SK-N-SH (cell line): ENCODE results near the gene BOD1L2. TPM values are rescaled to one million over a fixed set of nuclear protein-coding genes. Genes with fewer than 3 reads are reported as not detected.

Experiments
- CTCF ChIA-PET: fragments of 300-600, 350-600 bp; formaldehyde crosslinking; extraction: SDS; loops from one replicate; lab custom pipeline; 2021; lab: Yijun Ruan, JAX
- POLR2A ChIA-PET: fragments of 350-600 bp; sonication (Branson Sonifier 250); formaldehyde crosslinking; extraction: SDS; loops from one replicate; lab custom pipeline; 2020; ENCODE audit warnings: antibody characterized with exemption, inconsistent platforms; lab: Yijun Ruan, JAX
- DNase-seq: peaks from one replicate; pipeline ENCODE4 v3.0.0; 2012
- H2AFZ ChIP-seq: fragments of 200-600 bp; sonication (generic); 2 replicates; pipeline ENCODE4 v1.8.1; 2016; ENCODE audit warnings: antibody characterized with exemption, mild to moderate bottlenecking, low read depth
- H3F3A ChIP-seq: fragments of 200-600 bp; sonication (generic); replicated peaks from 2 replicates; pipeline ENCODE3; 2016; ENCODE audit warnings: antibody characterized with exemption, mild to moderate bottlenecking; ENCODE audit not compliant: insufficient read depth
- H3K27ac ChIP-seq, 2 experiments: fragments of 200-500 bp in 1 of 2; fragments of 200-600 bp in 1 of 2; sonication (Bioruptor generic) in 1 of 2; sonication (generic), shearing (Covaris generic) in 1 of 2; 2 replicates each; pipeline versions ENCODE4 v1.5.1 to v1.6.1; 2014 to 2016; ENCODE audit warnings: low read depth in 2 of 2, inconsistent platforms in 1 of 2, low read length in 1 of 2, mild to moderate bottlenecking in 1 of 2, mixed read lengths in 1 of 2
- H3K27me3 ChIP-seq: fragments of 200-600 bp; sonication (generic), shearing (Covaris generic); 2 replicates; pipeline ENCODE4 v1.6.1; 2016; ENCODE audit warnings: mixed run types; ENCODE audit not compliant: insufficient read depth
- H3K36me3 ChIP-seq, 2 experiments: fragments of 200-500 bp in 1 of 2; fragments of 200-600 bp in 1 of 2; sonication (Bioruptor generic) in 1 of 2; sonication (generic) in 1 of 2; replicated peaks in 1 of 2; 2 replicates each; pipeline versions ENCODE3 to v1.5.1; 2014 to 2016; ENCODE audit warnings: low read length in 1 of 2, mild to moderate bottlenecking in 1 of 2; ENCODE audit not compliant: insufficient read depth in 2 of 2, control insufficient read depth in 1 of 2
- H3K4me1 ChIP-seq, 2 experiments: fragments of 200-500 bp in 1 of 2; fragments of 200-600 bp in 1 of 2; sonication (Bioruptor generic) in 1 of 2; sonication (generic), shearing (Covaris generic) in 1 of 2; 2 replicates each; pipeline versions ENCODE4 v1.5.1 to v1.6.1; 2014 to 2016; ENCODE audit warnings: low read depth in 1 of 2, low read length in 1 of 2, mixed run types in 1 of 2; ENCODE audit not compliant: insufficient read depth in 2 of 2, control insufficient read depth in 1 of 2
- H3K4me2 ChIP-seq: fragments of 200-600 bp; sonication (generic), shearing (Covaris generic); 2 replicates; pipeline ENCODE4 v1.6.1; 2017; ENCODE audit warnings: mixed run types
- H3K4me3 ChIP-seq, 2 experiments: fragments of 200-500 bp in 1 of 2; fragments of 200-600 bp in 1 of 2; sonication (Bioruptor generic) in 1 of 2; sonication (generic), shearing (Covaris generic) in 1 of 2; 2 replicates each; pipeline versions ENCODE4 v1.5.1 to v1.8.1; 2014 to 2016; ENCODE audit warnings: low read depth in 2 of 2, inconsistent platforms in 1 of 2, low read length in 1 of 2, mild to moderate bottlenecking in 1 of 2, mixed read lengths in 1 of 2, moderate library complexity in 1 of 2
- H3K79me2 ChIP-seq: fragments of 200-600 bp; sonication (generic); 2 replicates; pipeline ENCODE4 v1.8.1; 2017; ENCODE audit warnings: mild to moderate bottlenecking; ENCODE audit not compliant: insufficient read depth
- H3K9ac ChIP-seq: fragments of 200-600 bp; sonication (generic); 2 replicates; pipeline ENCODE4 v1.6.1; 2017; ENCODE audit warnings: mixed run types
- H3K9me2 ChIP-seq: fragments of 200-600 bp; sonication (generic); 2 replicates; pipeline ENCODE4 v1.6.1; 2017; ENCODE audit warnings: mixed run types
- H3K9me3 ChIP-seq: fragments of 200-600 bp; sonication (generic); 2 replicates; pipeline ENCODE4 v1.6.1; 2017; ENCODE audit warnings: mixed run types, mild to moderate bottlenecking, moderate library complexity
- H4K20me1 ChIP-seq: fragments of 200-600 bp; sonication (generic); 2 replicates; pipeline ENCODE4 v1.6.1; 2017; ENCODE audit warnings: mild to moderate bottlenecking, mixed run types; ENCODE audit not compliant: insufficient read depth
- CTCF ChIP-seq: fragments of 200-600 bp; sonication (generic); IDR thresholded peaks from 2 replicates; pipeline ENCODE4 v1.6.1; 2017; ENCODE audit warnings: antibody characterized with exemption, mild to moderate bottlenecking, moderate library complexity
- ELF1 ChIP-seq: IDR thresholded peaks from 2 replicates; pipeline ENCODE4 v1.4.0; 2012
- EZH2phosphoT487 ChIP-seq: fragments of 200-600 bp; sonication (generic); IDR thresholded peaks from 2 replicates; pipeline ENCODE4 v1.6.1; 2017; ENCODE audit warnings: low read depth, mixed run types, mild to moderate bottlenecking, antibody characterized with exemption, moderate library complexity, borderline replicate concordance
- FOSL2 ChIP-seq: IDR thresholded peaks from 2 replicates; pipeline ENCODE4 v1.4.0; 2012; ENCODE audit warnings: low read depth, mild to moderate bottlenecking, moderate library complexity, borderline replicate concordance
- FOXJ3 ChIP-seq: sonication (generic); formaldehyde crosslinking; IDR thresholded peaks from 2 replicates; pipeline ENCODE4 v1.5.1; 2020; ENCODE audit warnings: mild to moderate bottlenecking, missing genetic modification reagents
- IRF3 ChIP-seq: fragments of 150-350 bp; IDR thresholded peaks from 2 replicates; pipeline ENCODE4 v1.6.1; 2016; ENCODE audit warnings: mild to moderate bottlenecking, low read depth, low read length
- MXI1 ChIP-seq: IDR thresholded peaks from 2 replicates; pipeline ENCODE4 v1.6.1; 2012; ENCODE audit warnings: mild to moderate bottlenecking, low read depth, low read length, improper control_type of control experiment
- NFIC ChIP-seq: IDR thresholded peaks from 2 replicates; pipeline ENCODE4 v1.4.0; 2012; ENCODE audit warnings: borderline replicate concordance
- NRF1 ChIP-seq: IDR thresholded peaks from 2 replicates; pipeline ENCODE4 v1.6.1; 2012; ENCODE audit warnings: low read depth, mild to moderate bottlenecking, low read length
- SMC3 ChIP-seq: IDR thresholded peaks from 2 replicates; pipeline ENCODE4 v1.6.1; 2012; ENCODE audit warnings: low read depth, low read length, improper control_type of control experiment
- TAF1 ChIP-seq: IDR thresholded peaks from 2 replicates; pipeline ENCODE4 v1.6.1; 2012; ENCODE audit warnings: low read depth, mild to moderate bottlenecking, low read length, moderate library complexity, borderline replicate concordance
- TEAD4 ChIP-seq: IDR thresholded peaks from 2 replicates; pipeline ENCODE4 v1.4.0; 2012; ENCODE audit warnings: mild to moderate bottlenecking, borderline replicate concordance; ENCODE audit not compliant: insufficient read depth
- YY1 ChIP-seq: IDR thresholded peaks from 2 replicates; pipeline ENCODE4 v1.4.0; 2012; ENCODE audit warnings: low read depth, mild to moderate bottlenecking
- WGBS: methylation state at CpG from one replicate; pipeline ENCODE4 v1.1.6; 2017; ENCODE audit warnings: low lambda C conversion rate; 5-methylcytosine and 5-hydroxymethylcytosine counted together
- polyA plus RNA-seq, 3 experiments: library from polyadenylated mRNA; depleted of rRNA; stranded (reverse); fragments of >200 nt; gene quantifications; 2 replicates each; pipeline ENCODE4 v1.2.3, GENCODE V29; 2012
- TF ChIP-seq, protein P1 (sequence below): IDR thresholded peaks from 2 replicates; pipeline ENCODE4 v1.6.1; 2012; ENCODE audit warnings: mild to moderate bottlenecking, low read depth, low read length, moderate library complexity
- TF ChIP-seq, protein P2 (sequence below): IDR thresholded peaks from 2 replicates; pipeline ENCODE4 v1.4.0; 2012; ENCODE audit warnings: low read depth

BOD1L2 gene
- polyA plus RNA-seq, 1 of the 3 experiments (the other 2 are of a cell fraction) = not detected

GRCh38 chr18:57197261-57197660, 50.4 kb downstream of the BOD1L2 start:
- Histone ChIP-seq H3F3A (no peaks in the 10 kb centered on the region), H3K27ac (no peak overlapping the region), H4K20me1 (no peaks in the 10 kb centered on the region), H3K4me2 (no peak overlapping the region), H3K79me2 (no peaks in the 10 kb centered on the region), H3K36me3 (no peaks in the 10 kb centered on the region), H3K4me1 (no peaks in the 10 kb centered on the region), H3K9ac (no peak overlapping the region), H3K9me2 (no peaks in the 10 kb centered on the region), H3K27me3 (no peaks in the 10 kb centered on the region), H3K9me3 (no peaks in the 10 kb centered on the region), H3K4me3 (no peak overlapping the region), H2AFZ (no peak overlapping the region)
- WGBS = 0% methylated on average over 1 of the region's 1 CpG
- ChIA-PET CTCF (no interaction called here), POLR2A (no interaction called here)
- TF ChIP-seq FOXJ3 (no peak), EZH2phosphoT487 (no peak), ELF1 (no peak), CTCF (no peak), NRF1 (no peak), MXI1 (no peak), IRF3 (no peak), FOSL2 (no peak), SMC3 (no peak), NFIC (no peak), TEAD4 (no peak), YY1 (no peak), TAF1 (no peak)
- TF ChIP-seq, protein P1, sequence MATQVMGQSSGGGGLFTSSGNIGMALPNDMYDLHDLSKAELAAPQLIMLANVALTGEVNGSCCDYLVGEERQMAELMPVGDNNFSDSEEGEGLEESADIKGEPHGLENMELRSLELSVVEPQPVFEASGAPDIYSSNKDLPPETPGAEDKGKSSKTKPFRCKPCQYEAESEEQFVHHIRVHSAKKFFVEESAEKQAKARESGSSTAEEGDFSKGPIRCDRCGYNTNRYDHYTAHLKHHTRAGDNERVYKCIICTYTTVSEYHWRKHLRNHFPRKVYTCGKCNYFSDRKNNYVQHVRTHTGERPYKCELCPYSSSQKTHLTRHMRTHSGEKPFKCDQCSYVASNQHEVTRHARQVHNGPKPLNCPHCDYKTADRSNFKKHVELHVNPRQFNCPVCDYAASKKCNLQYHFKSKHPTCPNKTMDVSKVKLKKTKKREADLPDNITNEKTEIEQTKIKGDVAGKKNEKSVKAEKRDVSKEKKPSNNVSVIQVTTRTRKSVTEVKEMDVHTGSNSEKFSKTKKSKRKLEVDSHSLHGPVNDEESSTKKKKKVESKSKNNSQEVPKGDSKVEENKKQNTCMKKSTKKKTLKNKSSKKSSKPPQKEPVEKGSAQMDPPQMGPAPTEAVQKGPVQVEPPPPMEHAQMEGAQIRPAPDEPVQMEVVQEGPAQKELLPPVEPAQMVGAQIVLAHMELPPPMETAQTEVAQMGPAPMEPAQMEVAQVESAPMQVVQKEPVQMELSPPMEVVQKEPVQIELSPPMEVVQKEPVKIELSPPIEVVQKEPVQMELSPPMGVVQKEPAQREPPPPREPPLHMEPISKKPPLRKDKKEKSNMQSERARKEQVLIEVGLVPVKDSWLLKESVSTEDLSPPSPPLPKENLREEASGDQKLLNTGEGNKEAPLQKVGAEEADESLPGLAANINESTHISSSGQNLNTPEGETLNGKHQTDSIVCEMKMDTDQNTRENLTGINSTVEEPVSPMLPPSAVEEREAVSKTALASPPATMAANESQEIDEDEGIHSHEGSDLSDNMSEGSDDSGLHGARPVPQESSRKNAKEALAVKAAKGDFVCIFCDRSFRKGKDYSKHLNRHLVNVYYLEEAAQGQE = no peak
- TF ChIP-seq, protein P2, sequence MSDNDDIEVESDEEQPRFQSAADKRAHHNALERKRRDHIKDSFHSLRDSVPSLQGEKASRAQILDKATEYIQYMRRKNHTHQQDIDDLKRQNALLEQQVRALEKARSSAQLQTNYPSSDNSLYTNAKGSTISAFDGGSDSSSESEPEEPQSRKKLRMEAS = no peak
- DNase-seq = no peak
